HepG2 (cell line): ENCODE data around the gene MLX. TPM values are rescaled to one million over a fixed set of nuclear protein-coding genes. Genes with fewer than 3 reads are reported as not detected.
A peak's percentile ranks its signal among the peaks of the same experiment; 100 is the strongest.

Source experiments
- ATAD3A ChIP-seq: sonication (generic); formaldehyde crosslinking; IDR thresholded peaks from 2 replicates; pipeline ENCODE4 v1.4.0; 2020; ENCODE audit warnings: missing genetic modification reagents
- KLF16 ChIP-seq, 2 experiments: sonication (generic) in 1 of 2; formaldehyde crosslinking in 1 of 2; IDR thresholded peaks; 2 replicates each; pipeline versions ENCODE4 v1.6.1 to v1.8.0; 2016 to 2023; ENCODE audit warnings: missing genetic modification reagents in 2 of 2, missing compliant biosample characterization in 1 of 2
- NCOA2 ChIP-seq: sonication (generic); formaldehyde crosslinking; IDR thresholded peaks from 2 replicates; pipeline ENCODE4 v1.8.0; 2022; ENCODE audit warnings: inconsistent platforms
- NR2F1 ChIP-seq, 2 experiments: fragments of 450-650 bp in 1 of 2; formaldehyde crosslinking in 1 of 2; IDR thresholded peaks; 2 replicates each; pipeline versions ENCODE4 v1.5.0 to v1.6.1; 2016 to 2020; ENCODE audit warnings: mild to moderate bottlenecking in 1 of 2, missing compliant biosample characterization in 1 of 2, missing genetic modification reagents in 1 of 2, moderate library complexity in 1 of 2
- SP4 ChIP-seq: sonication (generic); formaldehyde crosslinking; IDR thresholded peaks from 2 replicates; pipeline ENCODE4 v1.8.1; 2023; ENCODE audit warnings: mild to moderate bottlenecking, missing genetic modification reagents
- ZNF10 ChIP-seq: sonication (generic); formaldehyde crosslinking; IDR thresholded peaks from 2 replicates; pipeline ENCODE4 v1.4.0; 2020; ENCODE audit warnings: mild to moderate bottlenecking, low read depth, missing genetic modification reagents, borderline replicate concordance
- ZNF264 ChIP-seq: sonication (generic); formaldehyde crosslinking; IDR thresholded peaks from 2 replicates; pipeline ENCODE4 v1.4.0; 2020; ENCODE audit warnings: missing genetic modification reagents
- polyA plus RNA-seq, 8 experiments: library from polyadenylated mRNA; depleted of rRNA in 3 of 8; stranded (reverse) in 7 of 8; unstranded in 1 of 8; fragments of >200 nt; fragmentation: Illumina TruSeq in 4 of 8; extraction: Trizol in 4 of 8; gene quantifications; 2 replicates each; pipeline versions ENCODE4 v1.2.1 to v1.2.3, GENCODE V29; 2011 to 2016; ENCODE audit warnings: low read depth in 4 of 8, missing spikeins in 1 of 8, mixed read lengths in 1 of 8; ENCODE audit not compliant: insufficient read depth in 1 of 8
- total RNA-seq, 5 experiments: library from RNA; depleted of rRNA; stranded (reverse); fragments of >200 nt; fragmentation: Illumina TruSeq; extraction: Trizol; gene quantifications; 2 replicates each; pipeline ENCODE4 v1.2.3, GENCODE V29; 2016; ENCODE audit warnings: low read depth in 1 of 5
- TF ChIP-seq, protein P1 (sequence below), 2 experiments: fragments of 450-650 bp in 1 of 2; sonication (generic) in 1 of 2; formaldehyde crosslinking in 1 of 2; IDR thresholded peaks; 2 replicates each; pipeline versions ENCODE4 v1.6.1 to v1.8.0; 2016 to 2022; ENCODE audit warnings: antibody characterized with exemption in 1 of 2, mild to moderate bottlenecking in 1 of 2, missing genetic modification reagents in 1 of 2
- TF ChIP-seq, protein P2 (sequence below): sonication (generic); formaldehyde crosslinking; conservative IDR thresholded peaks from 2 replicates; pipeline ENCODE4 v1.4.0; 2020; ENCODE audit warnings: mild to moderate bottlenecking, missing genetic modification reagents, moderate library complexity
- TF ChIP-seq, protein P3 (sequence below): sonication (generic); formaldehyde crosslinking; IDR thresholded peaks from 2 replicates; pipeline ENCODE4 v1.4.0; 2020; ENCODE audit warnings: mild to moderate bottlenecking, missing genetic modification reagents, borderline replicate concordance

Gene MLX
- total and polyA plus RNA-seq, 2 of the 13 experiments (the other 11 are each of a cell fraction or from before 2014, with no cell fraction given): 38.9 to 74.4 TPM

- TF ChIP-seq, protein P1, sequence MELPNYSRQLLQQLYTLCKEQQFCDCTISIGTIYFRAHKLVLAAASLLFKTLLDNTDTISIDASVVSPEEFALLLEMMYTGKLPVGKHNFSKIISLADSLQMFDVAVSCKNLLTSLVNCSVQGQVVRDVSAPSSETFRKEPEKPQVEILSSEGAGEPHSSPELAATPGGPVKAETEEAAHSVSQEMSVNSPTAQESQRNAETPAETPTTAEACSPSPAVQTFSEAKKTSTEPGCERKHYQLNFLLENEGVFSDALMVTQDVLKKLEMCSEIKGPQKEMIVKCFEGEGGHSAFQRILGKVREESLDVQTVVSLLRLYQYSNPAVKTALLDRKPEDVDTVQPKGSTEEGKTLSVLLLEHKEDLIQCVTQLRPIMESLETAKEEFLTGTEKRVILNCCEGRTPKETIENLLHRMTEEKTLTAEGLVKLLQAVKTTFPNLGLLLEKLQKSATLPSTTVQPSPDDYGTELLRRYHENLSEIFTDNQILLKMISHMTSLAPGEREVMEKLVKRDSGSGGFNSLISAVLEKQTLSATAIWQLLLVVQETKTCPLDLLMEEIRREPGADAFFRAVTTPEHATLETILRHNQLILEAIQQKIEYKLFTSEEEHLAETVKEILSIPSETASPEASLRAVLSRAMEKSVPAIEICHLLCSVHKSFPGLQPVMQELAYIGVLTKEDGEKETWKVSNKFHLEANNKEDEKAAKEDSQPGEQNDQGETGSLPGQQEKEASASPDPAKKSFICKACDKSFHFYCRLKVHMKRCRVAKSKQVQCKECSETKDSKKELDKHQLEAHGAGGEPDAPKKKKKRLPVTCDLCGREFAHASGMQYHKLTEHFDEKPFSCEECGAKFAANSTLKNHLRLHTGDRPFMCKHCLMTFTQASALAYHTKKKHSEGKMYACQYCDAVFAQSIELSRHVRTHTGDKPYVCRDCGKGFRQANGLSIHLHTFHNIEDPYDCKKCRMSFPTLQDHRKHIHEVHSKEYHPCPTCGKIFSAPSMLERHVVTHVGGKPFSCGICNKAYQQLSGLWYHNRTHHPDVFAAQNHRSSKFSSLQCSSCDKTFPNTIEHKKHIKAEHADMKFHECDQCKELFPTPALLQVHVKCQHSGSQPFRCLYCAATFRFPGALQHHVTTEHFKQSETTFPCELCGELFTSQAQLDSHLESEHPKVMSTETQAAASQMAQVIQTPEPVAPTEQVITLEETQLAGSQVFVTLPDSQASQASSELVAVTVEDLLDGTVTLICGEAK (IDR thresholded peaks at IDR 0.05): no peak
- TF ChIP-seq, protein P1 (CRISPR knock-in tag; IDR thresholded peaks at IDR 0.05): peak; percentile 95
- TF ChIP-seq SP4 (CRISPR knock-in tag): peak; percentile 57; the same call in 1 of the 2 replicates
- TF ChIP-seq, protein P2, sequence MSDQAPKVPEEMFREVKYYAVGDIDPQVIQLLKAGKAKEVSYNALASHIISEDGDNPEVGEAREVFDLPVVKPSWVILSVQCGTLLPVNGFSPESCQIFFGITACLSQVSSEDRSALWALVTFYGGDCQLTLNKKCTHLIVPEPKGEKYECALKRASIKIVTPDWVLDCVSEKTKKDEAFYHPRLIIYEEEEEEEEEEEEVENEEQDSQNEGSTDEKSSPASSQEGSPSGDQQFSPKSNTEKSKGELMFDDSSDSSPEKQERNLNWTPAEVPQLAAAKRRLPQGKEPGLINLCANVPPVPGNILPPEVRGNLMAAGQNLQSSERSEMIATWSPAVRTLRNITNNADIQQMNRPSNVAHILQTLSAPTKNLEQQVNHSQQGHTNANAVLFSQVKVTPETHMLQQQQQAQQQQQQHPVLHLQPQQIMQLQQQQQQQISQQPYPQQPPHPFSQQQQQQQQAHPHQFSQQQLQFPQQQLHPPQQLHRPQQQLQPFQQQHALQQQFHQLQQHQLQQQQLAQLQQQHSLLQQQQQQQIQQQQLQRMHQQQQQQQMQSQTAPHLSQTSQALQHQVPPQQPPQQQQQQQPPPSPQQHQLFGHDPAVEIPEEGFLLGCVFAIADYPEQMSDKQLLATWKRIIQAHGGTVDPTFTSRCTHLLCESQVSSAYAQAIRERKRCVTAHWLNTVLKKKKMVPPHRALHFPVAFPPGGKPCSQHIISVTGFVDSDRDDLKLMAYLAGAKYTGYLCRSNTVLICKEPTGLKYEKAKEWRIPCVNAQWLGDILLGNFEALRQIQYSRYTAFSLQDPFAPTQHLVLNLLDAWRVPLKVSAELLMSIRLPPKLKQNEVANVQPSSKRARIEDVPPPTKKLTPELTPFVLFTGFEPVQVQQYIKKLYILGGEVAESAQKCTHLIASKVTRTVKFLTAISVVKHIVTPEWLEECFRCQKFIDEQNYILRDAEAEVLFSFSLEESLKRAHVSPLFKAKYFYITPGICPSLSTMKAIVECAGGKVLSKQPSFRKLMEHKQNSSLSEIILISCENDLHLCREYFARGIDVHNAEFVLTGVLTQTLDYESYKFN (CRISPR knock-in tag): peak; percentile 81
- TF ChIP-seq NCOA2 (CRISPR knock-in tag): peak; percentile 65
- TF ChIP-seq KLF16 (CRISPR knock-in tag; IDR thresholded peaks at IDR 0.05): no peak
- no peak for TF ChIP-seq ATAD3A (CRISPR knock-in tag)
- TF ChIP-seq, protein P3, sequence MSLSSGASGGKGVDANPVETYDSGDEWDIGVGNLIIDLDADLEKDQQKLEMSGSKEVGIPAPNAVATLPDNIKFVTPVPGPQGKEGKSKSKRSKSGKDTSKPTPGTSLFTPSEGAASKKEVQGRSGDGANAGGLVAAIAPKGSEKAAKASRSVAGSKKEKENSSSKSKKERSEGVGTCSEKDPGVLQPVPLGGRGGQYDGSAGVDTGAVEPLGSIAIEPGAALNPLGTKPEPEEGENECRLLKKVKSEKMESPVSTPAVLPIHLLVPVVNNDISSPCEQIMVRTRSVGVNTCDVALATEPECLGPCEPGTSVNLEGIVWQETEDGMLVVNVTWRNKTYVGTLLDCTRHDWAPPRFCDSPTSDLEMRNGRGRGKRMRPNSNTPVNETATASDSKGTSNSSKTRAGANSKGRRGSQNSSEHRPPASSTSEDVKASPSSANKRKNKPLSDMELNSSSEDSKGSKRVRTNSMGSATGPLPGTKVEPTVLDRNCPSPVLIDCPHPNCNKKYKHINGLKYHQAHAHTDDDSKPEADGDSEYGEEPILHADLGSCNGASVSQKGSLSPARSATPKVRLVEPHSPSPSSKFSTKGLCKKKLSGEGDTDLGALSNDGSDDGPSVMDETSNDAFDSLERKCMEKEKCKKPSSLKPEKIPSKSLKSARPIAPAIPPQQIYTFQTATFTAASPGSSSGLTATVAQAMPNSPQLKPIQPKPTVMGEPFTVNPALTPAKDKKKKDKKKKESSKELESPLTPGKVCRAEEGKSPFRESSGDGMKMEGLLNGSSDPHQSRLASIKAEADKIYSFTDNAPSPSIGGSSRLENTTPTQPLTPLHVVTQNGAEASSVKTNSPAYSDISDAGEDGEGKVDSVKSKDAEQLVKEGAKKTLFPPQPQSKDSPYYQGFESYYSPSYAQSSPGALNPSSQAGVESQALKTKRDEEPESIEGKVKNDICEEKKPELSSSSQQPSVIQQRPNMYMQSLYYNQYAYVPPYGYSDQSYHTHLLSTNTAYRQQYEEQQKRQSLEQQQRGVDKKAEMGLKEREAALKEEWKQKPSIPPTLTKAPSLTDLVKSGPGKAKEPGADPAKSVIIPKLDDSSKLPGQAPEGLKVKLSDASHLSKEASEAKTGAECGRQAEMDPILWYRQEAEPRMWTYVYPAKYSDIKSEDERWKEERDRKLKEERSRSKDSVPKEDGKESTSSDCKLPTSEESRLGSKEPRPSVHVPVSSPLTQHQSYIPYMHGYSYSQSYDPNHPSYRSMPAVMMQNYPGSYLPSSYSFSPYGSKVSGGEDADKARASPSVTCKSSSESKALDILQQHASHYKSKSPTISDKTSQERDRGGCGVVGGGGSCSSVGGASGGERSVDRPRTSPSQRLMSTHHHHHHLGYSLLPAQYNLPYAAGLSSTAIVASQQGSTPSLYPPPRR (CRISPR knock-in tag): no peak
- TF ChIP-seq ZNF264: no peak
- no peak for TF ChIP-seq ZNF10 (CRISPR knock-in tag)
- TF ChIP-seq NR2F1 (CRISPR knock-in tag; IDR thresholded peaks at IDR 0.05): peak; percentile 53 to 77; a peak in 2 of 4 replicates
Observed at GRCh38 chr17:42522263-42522790, 44.6 kb upstream of the MLX start (continued).
